D721Med (cell line): Measurements from ENCODE around the gene ADGRL3.
"Not testable (repeated sequence)": the region's sequence is repeated elsewhere in the genome, so short reads cannot be mapped to it uniquely, and the experiment has no call there.

ENCODE experiments used
- DNase-seq: peaks from one replicate; pipeline ENCODE4 v3.0.0; 2011; ENCODE audit warnings: low spot score; ENCODE audit not compliant: insufficient read length
- FAIRE-seq: peaks from 2 replicates; lab custom pipeline; 2011; peaks lifted over from hg19 to GRCh38; lab: Jason Lieb, UNC
- TF ChIP-seq, protein P1 (sequence below): IDR thresholded peaks from 2 replicates; pipeline ENCODE4 v1.5.1; 2012; ENCODE audit warnings: mild to moderate bottlenecking, control low read depth; ENCODE audit not compliant: insufficient read depth; ENCODE audit errors: missing control alignments

The ADGRL3 gene

DNA sequence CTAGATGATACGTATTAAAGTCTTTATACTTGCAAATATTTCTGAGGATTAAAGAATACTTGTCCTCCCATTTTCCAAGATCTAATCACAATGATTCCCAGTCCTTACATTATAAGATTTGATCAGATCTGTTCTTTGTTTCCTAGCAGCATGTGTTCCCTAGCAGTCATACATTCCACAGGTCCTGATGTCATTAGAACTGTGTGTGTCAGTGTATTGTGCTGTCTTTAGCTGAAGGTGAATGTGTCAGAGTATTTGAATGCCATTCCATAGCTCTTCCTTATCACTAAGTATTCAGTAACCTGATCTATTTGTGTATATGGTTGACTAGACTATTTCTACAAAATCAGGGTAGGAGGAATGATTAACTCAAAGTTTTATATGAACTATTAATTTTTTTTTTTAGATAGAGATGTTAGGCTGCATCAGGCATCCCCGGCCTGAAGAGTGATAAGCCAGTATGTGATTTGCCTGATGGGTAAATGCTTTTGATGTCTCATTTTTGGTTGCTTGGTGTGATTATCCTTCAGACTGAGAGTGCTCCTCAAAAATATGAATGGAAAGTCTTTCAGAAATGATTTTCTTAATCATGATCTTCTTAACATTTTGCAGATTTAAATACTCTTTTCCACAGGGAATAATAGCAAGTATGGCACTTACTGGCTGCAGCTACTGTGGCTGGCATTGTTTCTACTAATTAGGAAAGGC is 4.4 kb downstream of the ADGRL3 start:
- FAIRE-seq (no peak), DNase-seq (no peak)
- TF ChIP-seq, protein P1, sequence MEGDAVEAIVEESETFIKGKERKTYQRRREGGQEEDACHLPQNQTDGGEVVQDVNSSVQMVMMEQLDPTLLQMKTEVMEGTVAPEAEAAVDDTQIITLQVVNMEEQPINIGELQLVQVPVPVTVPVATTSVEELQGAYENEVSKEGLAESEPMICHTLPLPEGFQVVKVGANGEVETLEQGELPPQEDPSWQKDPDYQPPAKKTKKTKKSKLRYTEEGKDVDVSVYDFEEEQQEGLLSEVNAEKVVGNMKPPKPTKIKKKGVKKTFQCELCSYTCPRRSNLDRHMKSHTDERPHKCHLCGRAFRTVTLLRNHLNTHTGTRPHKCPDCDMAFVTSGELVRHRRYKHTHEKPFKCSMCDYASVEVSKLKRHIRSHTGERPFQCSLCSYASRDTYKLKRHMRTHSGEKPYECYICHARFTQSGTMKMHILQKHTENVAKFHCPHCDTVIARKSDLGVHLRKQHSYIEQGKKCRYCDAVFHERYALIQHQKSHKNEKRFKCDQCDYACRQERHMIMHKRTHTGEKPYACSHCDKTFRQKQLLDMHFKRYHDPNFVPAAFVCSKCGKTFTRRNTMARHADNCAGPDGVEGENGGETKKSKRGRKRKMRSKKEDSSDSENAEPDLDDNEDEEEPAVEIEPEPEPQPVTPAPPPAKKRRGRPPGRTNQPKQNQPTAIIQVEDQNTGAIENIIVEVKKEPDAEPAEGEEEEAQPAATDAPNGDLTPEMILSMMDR = no peak

DNA sequence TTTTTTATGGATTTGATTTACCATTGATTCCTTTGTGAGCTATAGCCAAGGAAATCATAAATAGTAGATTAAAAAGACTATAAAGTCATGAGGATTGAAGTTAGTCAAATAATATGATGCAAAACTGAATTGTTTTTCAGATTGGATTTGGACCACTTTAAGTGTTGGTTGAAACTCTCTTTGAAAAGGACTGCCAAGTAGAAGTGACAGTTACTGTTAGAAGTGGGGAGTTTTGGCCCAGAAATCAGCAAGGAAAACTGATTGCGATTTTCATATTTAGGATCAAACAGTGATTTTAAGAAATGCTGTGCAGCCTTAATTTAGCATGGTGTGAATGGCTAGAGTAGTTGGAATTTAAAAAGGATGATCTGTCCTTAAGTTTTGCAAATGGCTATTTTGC is 4.9 kb downstream of the ADGRL3 start:
- FAIRE-seq = no peak
- DNase-seq = no peak
- TF ChIP-seq, protein P1 = no peak

DNA sequence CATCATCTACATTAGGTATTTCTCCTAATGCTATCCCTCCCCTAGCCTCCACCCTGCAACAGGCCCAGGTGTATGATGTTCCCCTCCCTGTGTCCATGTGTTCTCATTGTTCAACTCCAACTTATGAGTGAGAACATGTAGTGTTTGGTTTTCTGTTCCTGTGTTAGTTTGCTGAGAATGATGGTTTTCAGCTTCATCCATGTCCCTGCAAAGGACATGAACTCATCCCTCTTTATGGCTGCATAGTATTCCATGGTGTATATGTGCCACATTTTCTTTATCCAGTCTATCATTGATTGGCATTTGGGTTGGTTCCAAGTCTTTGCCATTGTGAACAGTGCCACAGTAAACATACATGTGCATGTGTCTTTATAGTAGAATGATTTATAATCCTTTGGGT is 7.0 kb downstream of the ADGRL3 start:
- DNase-seq, FAIRE-seq: not testable (repeated sequence)

DNA sequence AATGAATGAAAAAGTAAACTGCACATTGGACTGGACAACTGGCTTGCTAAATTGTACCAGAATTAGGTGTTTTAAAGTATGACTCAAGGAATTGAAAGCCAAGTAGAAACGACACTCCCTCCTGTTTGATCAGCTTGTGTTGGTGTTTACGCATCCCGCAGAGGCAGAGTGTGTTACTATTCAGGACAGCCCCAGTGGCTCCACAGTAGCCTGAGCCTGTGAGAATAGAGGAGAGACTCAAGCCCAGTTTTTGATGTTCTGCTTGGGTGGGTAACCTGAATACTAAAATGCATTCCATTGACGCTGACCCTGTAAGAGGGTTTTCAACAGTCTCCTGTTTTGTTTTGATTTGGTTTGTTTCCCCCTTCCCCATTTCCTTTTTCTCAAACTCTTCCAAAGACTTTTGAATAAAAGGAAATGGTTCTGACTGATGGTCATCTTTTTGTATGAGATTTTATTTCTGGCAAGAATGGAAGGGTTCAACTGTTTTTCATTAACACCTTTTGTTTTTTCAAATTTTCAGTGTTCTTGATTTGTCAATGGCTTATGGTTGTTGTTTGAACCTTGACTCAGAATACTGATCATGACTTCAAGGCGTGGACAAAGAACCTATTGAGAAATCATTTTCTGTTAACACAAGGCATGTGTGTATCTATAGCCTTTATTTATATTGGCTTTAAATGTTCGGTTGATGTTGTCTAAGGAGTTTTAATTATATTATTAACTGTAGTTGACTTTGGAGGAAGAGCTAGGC is 10.2 kb downstream of the ADGRL3 start:
- no peak for DNase-seq
- no peak for FAIRE-seq
- TF ChIP-seq, protein P1 = no peak

DNA sequence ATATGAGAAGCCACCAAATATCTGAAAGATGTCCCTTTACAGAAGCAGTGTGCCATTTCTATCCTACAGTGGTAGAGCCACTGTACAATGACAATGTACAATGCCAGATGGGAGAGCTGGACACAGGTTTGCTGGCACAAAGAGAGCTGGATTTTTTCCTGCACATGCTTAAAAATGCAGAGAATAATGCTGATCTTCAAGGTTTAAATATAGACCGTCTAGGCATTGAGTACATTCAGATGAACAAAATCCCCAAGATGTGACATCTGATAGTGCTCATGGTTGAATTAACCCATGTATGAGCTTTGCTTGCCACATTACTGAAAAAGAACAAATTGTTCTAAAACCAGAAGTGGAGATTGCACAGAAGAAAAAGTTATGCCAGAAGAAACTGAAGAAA is 11.7 kb downstream of the ADGRL3 start:
- TF ChIP-seq, protein P1 = no peak
- no peak for DNase-seq
- no peak for FAIRE-seq

DNA sequence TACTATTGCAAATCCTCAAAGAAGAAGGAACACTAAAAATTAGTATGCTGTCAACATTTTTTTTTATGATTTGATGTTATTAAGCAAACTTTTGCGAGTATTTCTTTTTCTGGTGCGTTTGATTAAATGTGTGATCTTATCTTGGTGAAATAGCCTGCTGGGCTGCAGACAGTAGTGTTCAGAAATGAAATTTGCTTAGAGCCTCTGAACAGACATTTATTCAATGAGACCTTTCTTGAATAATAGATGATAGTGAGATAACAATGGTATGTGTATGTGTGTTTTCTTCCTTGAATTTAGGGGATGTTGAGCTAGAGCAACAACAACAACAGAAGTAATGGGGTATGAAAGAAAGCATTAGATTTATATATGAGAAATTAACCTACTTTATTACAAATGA is 12.7 kb downstream of the ADGRL3 start:
- FAIRE-seq (no peak), DNase-seq (no peak)
- TF ChIP-seq, protein P1 = no peak

DNA sequence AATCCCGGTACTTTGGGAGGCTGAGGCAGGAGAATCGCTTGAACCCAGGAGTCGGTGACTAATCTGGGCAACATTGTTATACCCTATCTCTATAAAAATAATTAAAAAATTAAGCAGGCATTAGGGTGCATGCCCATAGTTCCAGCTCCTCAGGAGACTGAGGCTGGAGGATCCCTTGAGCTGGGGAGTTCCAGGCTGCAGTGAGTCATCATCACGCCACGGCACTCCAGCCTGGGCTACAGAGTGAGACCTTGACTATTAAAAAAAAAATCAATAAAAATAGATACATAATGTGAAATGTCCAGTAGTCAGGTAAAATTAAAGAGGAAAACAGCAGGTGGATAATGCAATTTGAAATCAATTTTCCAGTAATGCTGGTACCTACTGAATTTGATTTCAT is 14.6 kb downstream of the ADGRL3 start:
- TF ChIP-seq, protein P1 = no peak
- no peak for FAIRE-seq
- DNase-seq = no peak
